ENCODE data around the gene ILF3. TPM values are rescaled to one million over a fixed set of nuclear protein-coding genes. Genes with fewer than 3 reads are reported as not detected.

Gene ILF3
- total RNA-seq, 4 donors from 2014 or later = 71.8 to 122 (median 97.3) TPM

DNA sequence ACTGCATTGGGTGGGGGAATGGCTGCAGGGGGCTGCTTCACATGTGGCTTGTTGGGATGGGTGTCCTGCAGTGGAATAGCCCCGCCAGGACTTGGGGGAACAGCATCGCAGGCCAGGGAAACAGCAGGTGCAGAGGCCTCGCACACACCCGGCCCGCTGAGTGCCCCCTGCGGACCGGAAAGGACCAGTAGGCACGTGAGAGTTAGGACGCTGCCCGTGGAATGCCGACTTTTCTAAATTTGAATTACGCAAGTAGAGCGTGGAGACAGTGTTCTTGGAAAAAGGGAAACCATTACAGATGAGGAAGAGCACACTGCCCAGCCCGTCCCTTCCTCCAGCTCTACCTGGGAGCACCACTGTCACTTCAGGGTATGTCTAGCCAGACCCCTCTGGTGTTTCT, 75.3 kb downstream of the ILF3 start:
- no peak for DNase-seq (ENCODE audit: low spot score in 2 of 2)
- TF ChIP-seq POLR2A (IDR thresholded peaks at IDR 0.05) (no peak), CTCF (IDR thresholded peaks at IDR 0.05) (no peak)
- 88 to 93% methylated on average over 14 of the region's 14 CpGs for WGBS, 2 donors
- intact Hi-C loops (cut with DNase I; ENCODE audit: low total_unique reads) = no loop called here
- H3K4me3 ChIP-seq (ENCODE audit: low read depth, poor library complexity, severe bottlenecking) = no peak overlapping the region

GRCh38 chr19:10730932-10731331, 76.8 kb downstream of the ILF3 start:
- 76 to 81% methylated on average over 12 of the region's 12 CpGs for WGBS, 2 donors
- H3K4me3 ChIP-seq (ENCODE audit: low read depth, poor library complexity, severe bottlenecking) = no peak overlapping the region
- intact Hi-C loops (cut with DNase I; ENCODE audit: low total_unique reads) = no loop called here
- TF ChIP-seq CTCF (IDR thresholded peaks at IDR 0.05) (no peak), POLR2A (IDR thresholded peaks at IDR 0.05) (no peak)
- no peak for DNase-seq (ENCODE audit: low spot score in 2 of 2)

DNA sequence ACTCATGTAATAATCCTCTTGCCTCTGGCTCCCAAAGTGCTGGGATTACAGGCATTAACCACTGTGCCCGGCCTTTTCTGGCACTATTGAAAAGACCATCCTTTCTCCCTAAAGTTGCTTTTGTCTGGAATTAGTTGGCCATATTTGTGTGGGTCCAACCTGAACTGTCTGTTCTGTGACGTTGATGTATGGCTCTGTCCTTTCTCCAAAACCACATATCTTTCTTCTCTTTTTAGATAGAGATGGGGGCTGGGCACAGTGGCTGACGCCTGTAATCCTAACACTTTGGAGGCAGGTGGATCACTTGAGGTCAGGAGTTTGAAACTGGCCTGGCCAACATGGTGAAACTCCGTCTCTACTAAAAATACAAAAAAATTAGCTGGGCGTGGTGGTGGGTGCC, 81.6 kb downstream of the ILF3 start:
- TF ChIP-seq POLR2A (IDR thresholded peaks at IDR 0.05) (no peak), CTCF (IDR thresholded peaks at IDR 0.05) (no peak)
- no peak for DNase-seq (ENCODE audit: low spot score in 2 of 2)
- no peak overlapping the region for H3K4me3 ChIP-seq (ENCODE audit: low read depth, poor library complexity, severe bottlenecking)
- intact Hi-C loops (cut with DNase I; ENCODE audit: low total_unique reads) = no loop called here
- WGBS, 2 donors = 92 to 94% methylated on average over 5 of the region's 5 CpGs

- intact Hi-C loops (cut with DNase I; ENCODE audit: low total_unique reads) = no loop called here
- no peak for DNase-seq (ENCODE audit: low spot score in 2 of 2)
- no peak overlapping the region for H3K4me3 ChIP-seq (ENCODE audit: low read depth, poor library complexity, severe bottlenecking)
- WGBS, 2 donors = 83 to 88% methylated on average over 6 of the region's 6 CpGs
- TF ChIP-seq CTCF (IDR thresholded peaks at IDR 0.05) = no peak
- TF ChIP-seq POLR2A (IDR thresholded peaks at IDR 0.05) = no peak
Measured at GRCh38 chr19:10736189-10736588, 82.0 kb downstream of the ILF3 start.

- TF ChIP-seq CTCF (IDR thresholded peaks at IDR 0.05) (no peak), POLR2A (IDR thresholded peaks at IDR 0.05) (no peak)
- no peak for DNase-seq (ENCODE audit: low spot score in 2 of 2)
- intact Hi-C loops (cut with DNase I; ENCODE audit: low total_unique reads) = no loop called here
- no peak overlapping the region for H3K4me3 ChIP-seq (ENCODE audit: low read depth, poor library complexity, severe bottlenecking)
- 81 to 83% methylated on average over 9 of the region's 9 CpGs for WGBS, 2 donors
Measured at GRCh38 chr19:10736916-10737551, 82.9 kb downstream of the ILF3 start.

DNA sequence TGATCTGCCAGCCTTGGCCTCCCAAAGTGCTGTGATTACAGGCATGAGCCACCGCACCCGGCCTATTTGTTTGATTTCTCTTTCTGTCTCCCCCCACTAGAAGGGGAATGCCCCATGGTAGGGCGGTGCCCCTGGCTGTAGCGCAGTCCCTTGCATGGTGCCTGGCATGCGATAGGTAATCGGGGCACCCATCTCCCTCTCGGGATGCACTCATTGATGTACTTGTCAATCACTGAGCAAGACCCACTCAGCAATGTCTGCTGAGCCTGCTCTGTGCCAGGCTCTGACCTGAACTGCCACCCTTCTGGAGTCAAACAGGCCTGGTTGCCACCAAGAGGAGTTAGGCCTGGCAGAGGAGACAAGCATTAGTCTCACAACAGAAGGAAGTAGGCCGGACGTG, 83.6 kb downstream of the ILF3 start:
- H3K4me3 ChIP-seq (ENCODE audit: low read depth, poor library complexity, severe bottlenecking) = no peak overlapping the region
- 89 to 92% methylated on average over 9 of the region's 9 CpGs for WGBS, 2 donors
- DNase-seq (ENCODE audit: low spot score in 2 of 2) = no peak
- TF ChIP-seq CTCF (IDR thresholded peaks at IDR 0.05) (no peak), POLR2A (IDR thresholded peaks at IDR 0.05) (no peak)
- intact Hi-C loops (cut with DNase I; ENCODE audit: low total_unique reads) = no loop called here

Data from lower leg skin (tissue), 4 donors.